HPDE6-E6E7 (cell line): ENCODE results near the gene UBL4B.
"Not testable (repeated sequence)": the region's sequence is repeated elsewhere in the genome, so short reads cannot be mapped to it uniquely, and the experiment has no call there.

ENCODE experiments used
- DNase-seq: peaks from one replicate; pipeline ENCODE4 v3.0.0; 2011; ENCODE audit warnings: missing footprints; ENCODE audit errors: extremely low spot score

The UBL4B gene

GRCh38 chr1:110112143-110112542, at the start of gene UBL4B:
Gene UBL4B, plus strand, starts transcription at chr1:110112443. Its CDS starts 92 bp downstream, at chr1:110112535.
- DNase-seq = no peak

GRCh38 chr1:110062612-110063011, 49.6 kb upstream of the UBL4B start:
- no peak for DNase-seq

- DNase-seq = no peak
Observed at GRCh38 chr1:110063781-110064180, 48.5 kb upstream of the UBL4B start.

GRCh38 chr1:110064576-110065337, 47.5 kb upstream of the UBL4B start:
- no peak for DNase-seq

GRCh38 chr1:110065841-110066240, 46.4 kb upstream of the UBL4B start:
- DNase-seq = no peak

- no peak for DNase-seq
Observed at GRCh38 chr1:110067479-110067892, 44.8 kb upstream of the UBL4B start.

GRCh38 chr1:110067893-110068645, 44.2 kb upstream of the UBL4B start:
- no peak for DNase-seq

- DNase-seq = no peak
Observed at GRCh38 chr1:110068646-110069403, 43.4 kb upstream of the UBL4B start.

GRCh38 chr1:110069404-110070281, 42.6 kb upstream of the UBL4B start:
- DNase-seq = no peak

GRCh38 chr1:110070282-110070669, 42.0 kb upstream of the UBL4B start:
- no peak for DNase-seq

GRCh38 chr1:110070671-110071242, 41.5 kb upstream of the UBL4B start, which contains the start of gene ALX3:
Gene ALX3, minus strand, starts transcription at chr1:110070672. Its CDS starts 60 bp downstream, at chr1:110070612.
- DNase-seq = no peak

- no peak for DNase-seq
Observed at GRCh38 chr1:110074166-110074565, 38.1 kb upstream of the UBL4B start.

- no peak for DNase-seq
Observed at GRCh38 chr1:110076789-110077500, 35.3 kb upstream of the UBL4B start.

- not testable (repeated sequence) for DNase-seq
Observed at GRCh38 chr1:110079995-110080394, 32.2 kb upstream of the UBL4B start.

- no peak for DNase-seq
Observed at GRCh38 chr1:110081061-110081460, 31.2 kb upstream of the UBL4B start.

GRCh38 chr1:110082477-110082876, 29.8 kb upstream of the UBL4B start:
- DNase-seq = no peak

GRCh38 chr1:110083061-110083865, 29.0 kb upstream of the UBL4B start:
- no peak for DNase-seq

- no peak for DNase-seq
Observed at GRCh38 chr1:110083866-110084226, 28.4 kb upstream of the UBL4B start.
